Activated naive CD4-positive, alpha-beta T cell treated with anti-CD3 and anti-CD28 coated beads, Interleukin-2, amount 50 U/mL, for 24 hours (primary cell): ENCODE data around the gene GNB5.
A peak's percentile ranks its signal among the peaks of the same experiment; 100 is the strongest.

Experiments
- H3K27ac Mint-ChIP-seq: one replicate; pipeline ENCODE4 v1.8.0; 2021; ENCODE audit warnings: mild to moderate bottlenecking, mixed read lengths
- H3K27me3 Mint-ChIP-seq: one replicate; pipeline ENCODE4 v1.8.0; 2021; ENCODE audit warnings: mixed read lengths
- H3K36me3 Mint-ChIP-seq: one replicate; pipeline ENCODE4 v1.8.0; 2021; ENCODE audit warnings: mixed read lengths
- H3K4me1 Mint-ChIP-seq: one replicate; pipeline ENCODE4 v1.8.0; 2021; ENCODE audit warnings: mixed read lengths
- H3K4me3 Mint-ChIP-seq: one replicate; pipeline ENCODE4 v1.8.0; 2021; ENCODE audit warnings: mild to moderate bottlenecking, mixed read lengths
- H3K9me3 Mint-ChIP-seq: one replicate; pipeline ENCODE4 v1.8.0; 2021; ENCODE audit warnings: mixed read lengths

Gene GNB5

GRCh38 chr15:52146261-52146660 is 44.9 kb downstream of the GNB5 start:
- Mint-ChIP-seq H3K36me3 (peaks cover 19% of the 10 kb centered on the region), H3K4me3 (no peak overlapping the region), H3K4me1 (no peaks in the 10 kb centered on the region), H3K27me3 (no peaks in the 10 kb centered on the region), H3K9me3 (no peaks in the 10 kb centered on the region), H3K27ac (no peak overlapping the region)

DNA sequence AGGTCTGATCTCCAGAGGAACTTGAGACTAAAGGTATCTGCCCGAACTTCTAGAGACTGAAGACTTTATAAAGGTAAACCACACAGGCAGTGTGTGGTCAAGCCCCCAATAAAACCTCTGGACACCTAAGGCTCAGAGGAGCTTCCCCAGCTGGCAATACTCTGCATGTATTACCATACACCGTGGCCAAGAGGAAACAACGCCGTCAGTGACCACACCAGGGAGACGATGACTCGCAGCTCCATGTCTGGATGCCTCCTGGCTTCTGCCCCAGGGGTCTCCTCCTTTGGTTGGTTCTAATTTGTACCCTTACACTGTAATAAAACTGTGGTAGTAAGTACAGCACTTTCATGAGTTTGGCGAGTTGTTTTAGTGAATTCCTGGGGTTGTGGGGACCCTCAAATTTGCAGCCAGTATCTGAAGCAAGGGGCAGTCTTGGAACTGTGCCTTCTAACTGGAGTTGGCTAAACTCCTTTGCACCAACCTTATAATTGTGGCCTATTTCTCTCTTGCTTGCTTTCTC is 46.5 kb downstream of the GNB5 start:
- Mint-ChIP-seq H3K4me3 (no peak overlapping the region), H3K27me3 (no peaks in the 10 kb centered on the region), H3K36me3 (peaks cover 16% of the 10 kb centered on the region), H3K9me3 (no peaks in the 10 kb centered on the region), H3K27ac (no peak overlapping the region), H3K4me1 (no peaks in the 10 kb centered on the region)

GRCh38 chr15:52143873-52144272 is 47.3 kb downstream of the GNB5 start:
- Mint-ChIP-seq H3K9me3 (no peaks in the 10 kb centered on the region), H3K27me3 (no peaks in the 10 kb centered on the region), H3K4me1 (no peaks in the 10 kb centered on the region), H3K36me3 (peaks cover 15% of the 10 kb centered on the region), H3K4me3 (no peak overlapping the region), H3K27ac (no peak overlapping the region)

DNA sequence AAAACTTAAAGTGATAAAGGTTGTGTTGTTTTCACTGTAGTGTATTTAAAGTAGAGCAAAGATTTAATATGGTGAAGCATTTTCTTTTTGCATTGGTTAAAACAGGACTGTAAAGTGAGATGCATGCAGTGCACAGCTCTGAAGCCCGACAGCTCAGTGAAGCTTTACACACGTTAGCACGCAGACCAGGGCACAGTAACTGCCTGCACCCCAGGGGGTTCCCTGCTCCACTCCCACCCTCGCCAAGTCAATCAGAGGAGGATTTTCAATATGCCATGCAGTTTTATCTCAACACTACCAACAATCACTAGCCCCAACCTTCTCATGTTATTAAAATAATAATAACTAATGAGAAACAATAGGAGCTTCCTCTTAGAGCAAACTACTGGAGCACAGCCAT is 50.5 kb downstream of the GNB5 start:
- Mint-ChIP-seq H3K9me3 (no peaks in the 10 kb centered on the region), H3K27me3 (no peaks in the 10 kb centered on the region), H3K4me1 (peaks cover 18% of the 10 kb centered on the region), H3K36me3 (peaks cover 11% of the 10 kb centered on the region), H3K27ac (no peak overlapping the region), H3K4me3 (no peak overlapping the region)

DNA sequence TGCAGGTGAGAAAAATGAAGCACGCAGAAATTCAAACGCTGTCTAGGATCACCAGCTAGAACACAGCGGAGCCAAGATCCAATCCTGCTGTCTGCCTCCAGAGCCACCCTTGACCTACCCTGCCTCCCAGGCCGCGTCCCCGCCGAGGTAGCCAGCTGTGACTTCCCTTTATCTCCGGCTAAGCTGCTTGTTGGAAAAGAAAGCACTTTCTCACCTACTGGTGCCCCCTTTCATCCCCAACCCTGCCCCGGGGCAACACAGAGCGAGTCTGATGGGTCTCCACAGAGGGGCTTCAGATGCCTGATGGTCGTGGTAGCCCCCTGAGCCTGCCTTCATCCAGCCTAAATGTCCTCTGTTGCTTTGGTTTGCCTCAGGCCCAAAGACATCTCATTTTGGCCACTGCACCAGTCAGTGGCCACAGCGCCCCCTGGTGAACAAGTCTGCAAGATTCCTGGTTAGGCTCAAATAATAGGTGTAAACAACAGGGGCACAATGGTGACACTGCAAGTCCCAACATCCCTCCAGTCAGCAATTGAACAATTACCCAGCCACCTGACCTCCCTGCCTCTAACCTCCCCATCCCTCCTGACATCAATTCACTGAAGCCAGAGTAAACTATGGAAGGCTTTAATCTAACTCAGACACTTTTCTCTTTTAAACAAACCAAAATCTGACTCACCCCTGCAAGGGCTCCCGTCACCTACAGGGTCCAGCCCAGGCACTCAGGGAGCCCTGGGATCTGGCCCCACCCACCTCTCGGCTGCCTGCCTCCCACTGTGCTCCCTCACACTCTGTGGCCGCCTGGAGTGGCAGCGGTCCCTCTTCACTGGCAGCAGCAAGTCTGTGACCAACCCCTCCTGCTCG is 51.4 kb downstream of the GNB5 start:
- Mint-ChIP-seq H3K9me3 (no peaks in the 10 kb centered on the region), H3K27me3 (no peaks in the 10 kb centered on the region), H3K36me3 (peaks cover 10% of the 10 kb centered on the region), H3K4me3 (no peak overlapping the region), H3K4me1 (peaks cover 19% of the 10 kb centered on the region), H3K27ac (no peak overlapping the region)

GRCh38 chr15:52137432-52138357 is 53.5 kb downstream of the GNB5 start:
- Mint-ChIP-seq H3K4me3 (no peak overlapping the region), H3K27ac (no peak overlapping the region), H3K9me3 (no peaks in the 10 kb centered on the region), H3K36me3 (peaks cover 13% of the 10 kb centered on the region), H3K27me3 (no peaks in the 10 kb centered on the region), H3K4me1 (peaks cover 19% of the 10 kb centered on the region)

DNA sequence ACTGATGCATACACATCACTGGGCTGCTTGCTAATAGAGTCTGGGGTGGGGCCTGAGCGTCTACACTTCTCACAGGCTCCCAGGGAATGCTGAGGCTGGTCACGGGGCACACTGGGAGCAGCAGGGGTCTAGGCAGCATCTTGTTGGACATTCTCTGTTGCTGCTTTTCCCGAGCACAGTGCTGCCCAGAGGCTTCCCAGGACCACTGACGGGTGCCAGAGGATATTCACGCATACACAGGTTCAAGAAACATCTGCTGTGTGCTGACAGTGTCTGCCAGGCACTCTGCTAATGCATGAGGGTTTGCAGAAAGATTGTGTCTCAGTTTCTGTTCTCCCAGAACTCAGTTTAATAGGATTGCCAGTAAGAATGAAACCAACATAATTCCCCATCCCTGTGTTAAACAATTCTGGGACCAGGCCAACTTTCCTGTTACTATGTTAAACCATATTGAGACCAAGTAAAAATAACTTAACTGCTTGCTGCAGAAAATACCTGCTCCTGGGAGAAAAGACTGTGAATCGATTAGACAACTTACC is 54.7 kb downstream of the GNB5 start:
- H3K27me3 Mint-ChIP-seq, result no peaks in the 10 kb centered on the region
- peak overlapping the region; percentile 12 for H3K27ac Mint-ChIP-seq
- peaks cover 12% of the 10 kb centered on the region for H3K36me3 Mint-ChIP-seq
- no peak overlapping the region for H3K4me3 Mint-ChIP-seq
- H3K4me1 Mint-ChIP-seq, result peaks cover 19% of the 10 kb centered on the region
- H3K9me3 Mint-ChIP-seq, result no peaks in the 10 kb centered on the region

GRCh38 chr15:52134502-52135144 is 56.6 kb downstream of the GNB5 start:
- no peaks in the 10 kb centered on the region for H3K9me3 Mint-ChIP-seq
- no peaks in the 10 kb centered on the region for H3K27me3 Mint-ChIP-seq
- H3K4me3 Mint-ChIP-seq, result no peak overlapping the region
- no peak overlapping the region for H3K27ac Mint-ChIP-seq
- H3K4me1 Mint-ChIP-seq, result peaks cover 19% of the 10 kb centered on the region
- peaks cover 9% of the 10 kb centered on the region for H3K36me3 Mint-ChIP-seq

- no peak overlapping the region for H3K4me3 Mint-ChIP-seq
- H3K9me3 Mint-ChIP-seq, result no peaks in the 10 kb centered on the region
- no peaks in the 10 kb centered on the region for H3K27me3 Mint-ChIP-seq
- H3K27ac Mint-ChIP-seq, result peak overlapping the region; percentile 79
- peaks cover 19% of the 10 kb centered on the region for H3K4me1 Mint-ChIP-seq
- peaks cover 9% of the 10 kb centered on the region for H3K36me3 Mint-ChIP-seq
Measured at GRCh38 chr15:52133510-52134220, 57.5 kb downstream of the GNB5 start.

DNA sequence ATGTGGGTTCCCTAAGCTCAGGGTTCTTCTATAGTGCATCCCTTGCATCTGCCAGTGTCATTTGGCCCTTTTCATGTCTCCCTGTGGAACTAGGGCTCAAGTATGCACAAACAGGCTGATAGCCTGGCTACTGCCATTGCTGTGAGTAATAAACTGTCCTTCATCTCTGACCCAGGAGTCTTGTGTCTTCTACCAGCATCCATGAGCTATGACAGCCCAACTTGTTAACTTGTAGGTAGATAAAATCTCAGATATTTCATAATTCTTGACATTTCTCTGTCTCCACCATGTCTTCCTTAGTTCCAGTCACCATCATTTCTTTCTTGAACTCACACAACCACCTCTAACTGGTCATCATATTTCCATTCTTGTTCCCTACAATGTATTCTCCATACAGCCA is 59.1 kb downstream of the GNB5 start:
- Mint-ChIP-seq H3K4me3 (no peak overlapping the region), H3K27ac (no peak overlapping the region), H3K9me3 (no peaks in the 10 kb centered on the region), H3K27me3 (no peaks in the 10 kb centered on the region), H3K36me3 (peaks cover 7% of the 10 kb centered on the region), H3K4me1 (peaks cover 15% of the 10 kb centered on the region)

DNA sequence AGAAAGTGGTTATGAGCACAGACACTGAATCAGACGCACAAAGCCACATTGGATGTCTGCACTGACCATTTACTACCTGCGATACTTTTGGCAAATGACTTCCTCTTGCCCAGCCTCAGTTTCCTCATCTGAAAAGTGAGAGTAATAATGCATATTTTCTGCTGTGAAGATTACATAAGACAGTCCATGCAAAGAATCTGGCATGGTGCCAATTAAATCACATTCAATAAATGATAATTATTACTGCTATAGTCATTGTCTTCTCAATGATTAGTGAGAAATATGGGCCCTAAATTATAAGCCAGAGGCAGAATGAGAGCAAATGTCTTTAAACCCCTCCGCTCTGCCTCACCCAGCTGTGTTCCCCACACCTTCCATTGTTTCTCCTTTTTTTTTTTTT is 62.6 kb downstream of the GNB5 start:
- no peak overlapping the region for H3K4me3 Mint-ChIP-seq
- no peak overlapping the region for H3K27ac Mint-ChIP-seq
- no peaks in the 10 kb centered on the region for H3K4me1 Mint-ChIP-seq
- H3K27me3 Mint-ChIP-seq, result no peaks in the 10 kb centered on the region
- H3K36me3 Mint-ChIP-seq, result peaks cover 5% of the 10 kb centered on the region
- no peaks in the 10 kb centered on the region for H3K9me3 Mint-ChIP-seq

GRCh38 chr15:52124270-52124880 is 66.8 kb downstream of the GNB5 start:
- Mint-ChIP-seq H3K4me1 (no peaks in the 10 kb centered on the region), H3K4me3 (no peak overlapping the region), H3K36me3 (peaks cover 2% of the 10 kb centered on the region), H3K27ac (no peak overlapping the region), H3K27me3 (no peaks in the 10 kb centered on the region), H3K9me3 (no peaks in the 10 kb centered on the region)

- no peaks in the 10 kb centered on the region for H3K9me3 Mint-ChIP-seq
- no peaks in the 10 kb centered on the region for H3K4me1 Mint-ChIP-seq
- no peak overlapping the region for H3K4me3 Mint-ChIP-seq
- no peaks in the 10 kb centered on the region for H3K27me3 Mint-ChIP-seq
- H3K36me3 Mint-ChIP-seq, result peaks cover 2% of the 10 kb centered on the region
- no peak overlapping the region for H3K27ac Mint-ChIP-seq
Measured at GRCh38 chr15:52121896-52122295, 69.3 kb downstream of the GNB5 start.

GRCh38 chr15:52121006-52121405 is 70.2 kb downstream of the GNB5 start:
- Mint-ChIP-seq H3K9me3 (no peaks in the 10 kb centered on the region), H3K36me3 (peaks cover 2% of the 10 kb centered on the region), H3K4me3 (no peak overlapping the region), H3K4me1 (peaks cover 6% of the 10 kb centered on the region), H3K27me3 (no peaks in the 10 kb centered on the region), H3K27ac (no peak overlapping the region)
